ENCODE data around the gene ITGBL1. TPM values are rescaled to one million over a fixed set of nuclear protein-coding genes. Genes with fewer than 3 reads are reported as not detected.

ITGBL1 gene
- total RNA-seq, 4 donors from 2014 or later, result 0.61 to 6.7 (median 5.0) TPM

DNA sequence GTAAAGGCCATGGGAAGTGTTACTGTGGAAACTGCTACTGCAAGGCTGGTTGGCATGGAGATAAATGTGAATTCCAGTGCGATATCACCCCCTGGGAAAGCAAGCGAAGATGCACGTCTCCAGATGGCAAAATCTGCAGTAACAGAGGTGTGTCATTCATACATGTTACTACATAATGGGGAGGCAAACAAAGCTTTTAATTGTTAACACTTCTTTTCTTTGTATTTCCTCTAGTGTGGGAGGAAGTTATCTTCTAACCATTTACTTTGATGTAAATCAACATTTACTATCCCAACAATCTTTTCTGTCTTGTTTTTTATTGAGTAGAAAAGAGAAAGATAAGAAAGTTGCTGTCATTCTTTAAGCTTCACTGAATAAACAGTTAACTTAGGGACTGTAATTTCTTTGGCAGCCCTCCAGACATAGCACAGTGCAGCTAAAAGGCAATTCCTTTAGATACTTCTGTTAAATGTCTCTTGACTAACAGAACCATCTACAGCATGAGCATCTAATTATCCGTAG lies 126.9 kb downstream of the ITGBL1 start:
- in situ Hi-C loops (cut with MboI; ENCODE audit: low sequenced_read_pairs in 4 of 4) (no loop called here), intact Hi-C loops (cut with DNase I; ENCODE audit: low total_unique reads) (no loop called here)

DNA sequence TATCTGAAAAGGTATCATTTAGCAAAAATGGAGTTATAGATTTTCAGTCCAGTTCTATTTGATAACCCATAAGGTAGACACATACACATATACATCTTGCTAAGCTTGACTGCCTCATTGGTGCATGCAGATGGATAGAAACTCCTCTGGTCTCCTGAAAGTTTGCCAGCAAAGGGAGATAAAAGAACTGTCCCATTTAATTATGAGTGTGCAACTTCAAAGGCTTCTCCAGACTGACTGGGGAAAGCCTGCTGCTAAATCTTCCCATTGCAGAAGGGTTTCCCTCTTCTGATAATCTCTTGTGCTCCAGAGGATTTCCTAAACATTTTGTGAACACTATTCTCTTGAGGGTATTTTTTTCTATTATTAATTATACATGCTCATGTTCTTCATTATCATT lies 131.9 kb downstream of the ITGBL1 start:
- Histone ChIP-seq H3K27me3 (no peaks in the 10 kb centered on the region), H3K9me3 (no peaks in the 10 kb centered on the region)
- no peak for TF ChIP-seq POLR2A (IDR thresholded peaks at IDR 0.05)
- TF ChIP-seq, protein P1, sequence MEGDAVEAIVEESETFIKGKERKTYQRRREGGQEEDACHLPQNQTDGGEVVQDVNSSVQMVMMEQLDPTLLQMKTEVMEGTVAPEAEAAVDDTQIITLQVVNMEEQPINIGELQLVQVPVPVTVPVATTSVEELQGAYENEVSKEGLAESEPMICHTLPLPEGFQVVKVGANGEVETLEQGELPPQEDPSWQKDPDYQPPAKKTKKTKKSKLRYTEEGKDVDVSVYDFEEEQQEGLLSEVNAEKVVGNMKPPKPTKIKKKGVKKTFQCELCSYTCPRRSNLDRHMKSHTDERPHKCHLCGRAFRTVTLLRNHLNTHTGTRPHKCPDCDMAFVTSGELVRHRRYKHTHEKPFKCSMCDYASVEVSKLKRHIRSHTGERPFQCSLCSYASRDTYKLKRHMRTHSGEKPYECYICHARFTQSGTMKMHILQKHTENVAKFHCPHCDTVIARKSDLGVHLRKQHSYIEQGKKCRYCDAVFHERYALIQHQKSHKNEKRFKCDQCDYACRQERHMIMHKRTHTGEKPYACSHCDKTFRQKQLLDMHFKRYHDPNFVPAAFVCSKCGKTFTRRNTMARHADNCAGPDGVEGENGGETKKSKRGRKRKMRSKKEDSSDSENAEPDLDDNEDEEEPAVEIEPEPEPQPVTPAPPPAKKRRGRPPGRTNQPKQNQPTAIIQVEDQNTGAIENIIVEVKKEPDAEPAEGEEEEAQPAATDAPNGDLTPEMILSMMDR (IDR thresholded peaks at IDR 0.05 in 4 of 5, conservative IDR thresholded peaks at IDR 0.05 in 1 of 5), result no peak

More for the DNA sequence above, 126.9 kb downstream of the ITGBL1 start:
- DNase-seq (no peak), ATAC-seq (no peak)
- Histone ChIP-seq H3K36me3 (no peaks in the 10 kb centered on the region), H3K4me1 (no peaks in the 10 kb centered on the region), H3K9me3 (no peaks in the 10 kb centered on the region), H3K4me3 (no peak overlapping the region), H3K27me3 (no peaks in the 10 kb centered on the region), H3K27ac (no peak overlapping the region)
- TF ChIP-seq, protein P1 (IDR thresholded peaks at IDR 0.05 in 4 of 5, conservative IDR thresholded peaks at IDR 0.05 in 1 of 5), result no peak
- TF ChIP-seq POLR2A (IDR thresholded peaks at IDR 0.05), result no peak

DNA sequence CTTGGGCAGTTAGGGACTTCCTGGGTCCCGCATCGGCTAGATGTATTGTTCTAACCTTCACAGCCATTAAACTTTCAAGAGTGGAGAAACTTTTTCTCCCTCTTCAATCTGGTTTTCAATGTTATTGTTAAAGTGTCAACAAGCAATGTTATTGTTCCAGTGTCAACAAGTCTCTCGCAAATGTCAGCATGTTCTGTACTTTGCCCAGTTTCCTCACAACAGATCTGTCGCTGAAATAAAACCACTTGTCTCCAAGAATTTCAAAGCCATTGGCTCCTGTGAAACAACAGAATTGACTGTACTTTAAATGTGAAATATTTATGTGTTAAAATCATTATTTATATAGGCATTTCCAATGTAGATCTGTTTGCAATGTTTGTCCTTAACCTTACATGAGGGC lies 138.0 kb downstream of the ITGBL1 start:
- TF ChIP-seq, protein P1 (IDR thresholded peaks at IDR 0.05 in 4 of 5, conservative IDR thresholded peaks at IDR 0.05 in 1 of 5), result no peak
- DNase-seq (no peak), ATAC-seq (no peak)
- Histone ChIP-seq H3K4me1 (no peaks in the 10 kb centered on the region), H3K27me3 (no peaks in the 10 kb centered on the region), H3K27ac (no peak overlapping the region), H3K4me3 (no peak overlapping the region), H3K36me3 (no peaks in the 10 kb centered on the region), H3K9me3 (no peaks in the 10 kb centered on the region)
- in situ Hi-C loops (cut with MboI; ENCODE audit: low sequenced_read_pairs in 4 of 4), result no loop called here
- intact Hi-C loops (cut with DNase I; ENCODE audit: low total_unique reads), result no loop called here

More for the DNA sequence above, 131.9 kb downstream of the ITGBL1 start:
- no peak for DNase-seq
- no peak for ATAC-seq
- Histone ChIP-seq H3K4me3 (no peak overlapping the region), H3K27ac (no peak overlapping the region), H3K36me3 (no peaks in the 10 kb centered on the region), H3K4me1 (no peaks in the 10 kb centered on the region)
- intact Hi-C loops (cut with DNase I; ENCODE audit: low total_unique reads), result no loop called here
- in situ Hi-C loops (cut with MboI; ENCODE audit: low sequenced_read_pairs in 4 of 4), result no loop called here

DNA sequence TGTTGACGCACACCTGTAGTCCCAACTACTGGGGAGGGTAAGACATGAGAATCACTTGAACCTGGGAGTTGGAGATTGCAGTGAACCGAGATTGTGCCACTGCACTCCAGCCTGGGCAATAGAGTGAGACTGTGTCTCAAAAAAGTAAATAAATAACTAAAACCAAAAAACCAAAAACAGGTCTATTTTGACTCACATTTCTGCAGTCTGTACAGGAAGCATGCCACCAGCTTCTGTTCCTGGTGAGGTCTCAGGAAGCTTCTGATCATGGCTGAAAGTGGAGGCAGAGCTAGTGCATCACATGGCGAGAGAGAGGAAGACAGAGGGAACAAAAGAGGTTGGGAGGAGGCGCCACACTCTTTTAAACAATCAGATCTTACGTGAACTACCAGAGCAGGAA lies 142.5 kb downstream of the ITGBL1 start:
- no peaks in the 10 kb centered on the region for H3K9me3 ChIP-seq
- no peak overlapping the region for H3K27ac ChIP-seq
- no peaks in the 10 kb centered on the region for H3K4me1 ChIP-seq
- TF ChIP-seq, protein P1 (IDR thresholded peaks at IDR 0.05 in 4 of 5, conservative IDR thresholded peaks at IDR 0.05 in 1 of 5), result no peak
- no peak for TF ChIP-seq POLR2A (IDR thresholded peaks at IDR 0.05)
- H3K4me3 ChIP-seq, result no peak overlapping the region
- no peaks in the 10 kb centered on the region for H3K36me3 ChIP-seq
- intact Hi-C loops (cut with DNase I; ENCODE audit: low total_unique reads), result no loop called here
- H3K27me3 ChIP-seq, result no peaks in the 10 kb centered on the region
- in situ Hi-C loops (cut with MboI; ENCODE audit: low sequenced_read_pairs in 4 of 4), result no loop called here
- no peak for DNase-seq
- no peak for ATAC-seq

DNA sequence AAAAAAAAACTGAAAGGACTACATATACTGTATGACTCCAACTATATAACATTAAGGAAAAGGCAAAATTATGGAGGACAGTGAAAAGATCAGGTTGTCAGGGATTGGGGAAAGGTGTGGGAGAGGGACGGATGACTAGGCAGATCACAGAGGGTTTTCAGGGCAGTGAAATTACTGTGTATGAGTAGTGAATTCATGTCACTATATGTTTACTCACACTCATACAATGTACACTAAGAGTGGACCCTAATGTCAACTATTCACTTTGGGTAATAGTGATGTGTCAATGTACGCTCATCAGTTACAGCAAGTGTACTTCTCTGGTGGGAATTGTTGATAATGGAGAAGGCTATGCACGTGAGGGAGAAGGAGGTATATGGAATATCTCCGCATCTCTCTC lies 144.3 kb downstream of the ITGBL1 start:
- intact Hi-C loops (cut with DNase I; ENCODE audit: low total_unique reads) (no loop called here), in situ Hi-C loops (cut with MboI; ENCODE audit: low sequenced_read_pairs in 4 of 4) (no loop called here)
- Histone ChIP-seq H3K27me3 (no peaks in the 10 kb centered on the region), H3K27ac (no peak overlapping the region), H3K9me3 (no peaks in the 10 kb centered on the region), H3K4me1 (no peaks in the 10 kb centered on the region), H3K4me3 (no peak overlapping the region), H3K36me3 (no peaks in the 10 kb centered on the region)
- DNase-seq (no peak), ATAC-seq (no peak)
- TF ChIP-seq POLR2A (IDR thresholded peaks at IDR 0.05), result no peak
